ENCODE data around the gene SMARCA2.

GRCh38 chr9:2086116-2086515 is 71.0 kb downstream of the SMARCA2 start:
- TF ChIP-seq YY1 (IDR thresholded peaks at IDR 0.05; ENCODE audit: low read depth) (no peak), TCF12 (IDR thresholded peaks at IDR 0.05; ENCODE audit: low read depth) (no peak), EP300 (IDR thresholded peaks at IDR 0.05; ENCODE audit: borderline replicate concordance) (no peak), REST (IDR thresholded peaks at IDR 0.05; ENCODE audit: low read depth) (no peak), RAD21 (IDR thresholded peaks at IDR 0.05; ENCODE audit: low read depth) (no peak), TEAD4 (IDR thresholded peaks at IDR 0.05) (no peak), FOXM1 (IDR thresholded peaks at IDR 0.05; ENCODE audit: borderline replicate concordance, low read depth) (no peak), ZBTB7A (IDR thresholded peaks at IDR 0.05; ENCODE audit: low read depth) (no peak), EGR1 (IDR thresholded peaks at IDR 0.05) (no peak), MAX (IDR thresholded peaks at IDR 0.05) (no peak), NFIC (IDR thresholded peaks at IDR 0.05) (no peak), CEBPB (IDR thresholded peaks at IDR 0.05) (no peak), TAF1 (IDR thresholded peaks at IDR 0.05; ENCODE audit: low read depth) (no peak)

Data from Ishikawa (cell line).